Posterior cingulate gyrus (tissue), 11 donors: ENCODE data around the gene SMARCA5.

Experiments
- DNase-seq, 10 donors: peaks; one replicate each; pipeline versions ENCODE4 v3.0.0 to v3.0.0-alpha.2; 2020 to 2021; ENCODE audit warnings: mixed read lengths in 3 of 10
- intact Hi-C: fragments of 100-400 bp; cut with DNase I; formaldehyde crosslinking; loops from one replicate; pipeline ENCODE4 v1.15.1; 2023

The SMARCA5 gene

GRCh38 chr4:143599827-143600226 lies 86.3 kb downstream of the SMARCA5 start:
- no peak for DNase-seq
- intact Hi-C loops: no loop called here

- DNase-seq: no peak
- intact Hi-C loops: no loop called here
Observed at GRCh38 chr4:143606480-143606879, 93.0 kb downstream of the SMARCA5 start.
